Activated CD8-positive, alpha-beta memory T cell treated with anti-CD3 and anti-CD28 coated beads, Interleukin-2, amount 50 U/mL, for 24 hours (primary cell): ENCODE data around the gene ADARB1.

Experiments
- DNase-seq: peaks from one replicate; pipeline ENCODE4 v3.0.0-alpha.2; 2020; ENCODE audit errors: extremely low read depth

The ADARB1 gene

GRCh38 chr21:45039317-45040156, 34.8 kb upstream of the ADARB1 start:
- DNase-seq = no peak

GRCh38 chr21:45040157-45040711, 34.1 kb upstream of the ADARB1 start:
- DNase-seq = no peak

- DNase-seq = no peak
These were observed 33.6 kb upstream of the ADARB1 start for GRCh38 chr21:45040739-45041138.

- DNase-seq = no peak
These were observed 33.0 kb upstream of the ADARB1 start for GRCh38 chr21:45041351-45041805.

- no peak for DNase-seq
These were observed 32.3 kb upstream of the ADARB1 start for GRCh38 chr21:45041984-45042663.

- no peak for DNase-seq
These were observed 31.7 kb upstream of the ADARB1 start for GRCh38 chr21:45042664-45043161.

- DNase-seq = no peak
These were observed 30.8 kb upstream of the ADARB1 start for GRCh38 chr21:45043541-45044020.

GRCh38 chr21:45045481-45045880, 28.9 kb upstream of the ADARB1 start:
- no peak for DNase-seq

GRCh38 chr21:45047257-45047656, 27.1 kb upstream of the ADARB1 start:
- DNase-seq = no peak

- no peak for DNase-seq
These were observed 26.2 kb upstream of the ADARB1 start for GRCh38 chr21:45048026-45048698.

GRCh38 chr21:45048968-45049367, 25.4 kb upstream of the ADARB1 start:
- no peak for DNase-seq

- no peak for DNase-seq
These were observed 24.6 kb upstream of the ADARB1 start for GRCh38 chr21:45049714-45050344.

GRCh38 chr21:45050345-45050796, 24.0 kb upstream of the ADARB1 start:
- no peak for DNase-seq

GRCh38 chr21:45050797-45051489, 23.4 kb upstream of the ADARB1 start:
- no peak for DNase-seq

GRCh38 chr21:45051580-45052434, 22.6 kb upstream of the ADARB1 start:
- no peak for DNase-seq

- no peak for DNase-seq
These were observed 21.4 kb upstream of the ADARB1 start for GRCh38 chr21:45052960-45053359.

- no peak for DNase-seq
These were observed 20.7 kb upstream of the ADARB1 start for GRCh38 chr21:45053561-45054226.

GRCh38 chr21:45054227-45054926, 20.0 kb upstream of the ADARB1 start:
- DNase-seq = no peak
